Neural progenitor cell (in vitro differentiated cells): ENCODE data around the gene KRI1. TPM values are rescaled to one million over a fixed set of nuclear protein-coding genes. Genes with fewer than 3 reads are reported as not detected.
A peak's percentile ranks its signal among the peaks of the same experiment; 100 is the strongest.
"Not testable (repeated sequence)": the region's sequence is repeated elsewhere in the genome, so short reads cannot be mapped to it uniquely, and the experiment has no call there.

Experiments
- DNase-seq: peaks from one replicate; pipeline ENCODE4 v3.0.0-alpha.2; 2016; ENCODE audit warnings: low spot score
- H2AFZ ChIP-seq: fragments of 200-600 bp; sonication (generic); replicated peaks from 2 replicates; pipeline ENCODE4 v1.6.1; 2016; ENCODE audit warnings: antibody characterized with exemption
- H3F3A ChIP-seq: fragments of 200-600 bp; sonication (generic); 2 replicates; pipeline ENCODE4 v1.6.1; 2016; ENCODE audit warnings: antibody characterized with exemption, low read depth
- H3K27ac ChIP-seq: fragments of 200-600 bp; sonication (generic); 2 replicates; pipeline ENCODE4 v1.5.1; 2016; ENCODE audit warnings: mild to moderate bottlenecking
- H3K27me3 ChIP-seq: fragments of 200-600 bp; sonication (generic); 2 replicates; pipeline ENCODE4 v1.6.1; 2016; ENCODE audit warnings: mild to moderate bottlenecking, moderate library complexity
- H3K36me3 ChIP-seq: fragments of 200-600 bp; sonication (generic); 2 replicates; pipeline ENCODE4 v1.5.1; 2016
- H3K4me1 ChIP-seq: fragments of 200-600 bp; sonication (generic); 2 replicates; pipeline ENCODE4 v1.6.1; 2016; ENCODE audit warnings: mixed run types
- H3K4me2 ChIP-seq: fragments of 200-600 bp; sonication (generic); 2 replicates; pipeline ENCODE4 v1.6.1; 2016
- H3K4me3 ChIP-seq: fragments of 200-600 bp; sonication (generic); 2 replicates; pipeline ENCODE4 v1.5.1; 2016
- H3K79me2 ChIP-seq: fragments of 200-600 bp; sonication (generic); 2 replicates; pipeline ENCODE4 v1.6.1; 2016; ENCODE audit warnings: low read depth
- H3K9ac ChIP-seq: fragments of 200-600 bp; sonication (generic); 2 replicates; pipeline ENCODE4 v1.6.1; 2016
- H3K9me3 ChIP-seq: fragments of 200-600 bp; sonication (generic); 2 replicates; pipeline ENCODE4 v1.5.1; 2016; ENCODE audit warnings: low read depth
- H4K20me1 ChIP-seq: fragments of 200-600 bp; sonication (generic); 2 replicates; pipeline ENCODE4 v1.6.1; 2016; ENCODE audit warnings: low read depth
- H3K27ac Mint-ChIP-seq: 3 replicates; pipeline ENCODE4 v1.8.0; 2021; ENCODE audit warnings: mixed read lengths
- H3K27me3 Mint-ChIP-seq: 2 replicates; pipeline ENCODE4 v1.8.0; 2022; ENCODE audit warnings: low read depth, mild to moderate bottlenecking, inconsistent platforms, moderate library complexity, mixed read lengths; ENCODE audit not compliant: insufficient read depth
- H3K36me3 Mint-ChIP-seq: 3 replicates; pipeline ENCODE4 v1.8.0; 2021; ENCODE audit warnings: mixed read lengths
- H3K4me1 Mint-ChIP-seq: 3 replicates; pipeline ENCODE4 v1.8.0; 2021; ENCODE audit warnings: mixed read lengths
- H3K4me3 Mint-ChIP-seq: 3 replicates; pipeline ENCODE4 v1.8.0; 2021; ENCODE audit warnings: mild to moderate bottlenecking, moderate library complexity, mixed read lengths
- H3K9me3 Mint-ChIP-seq: 3 replicates; pipeline ENCODE4 v1.8.0; 2020; ENCODE audit warnings: mixed read lengths
- EZH2 ChIP-seq: fragments of 200-600 bp; sonication (generic); IDR thresholded peaks from 2 replicates; pipeline ENCODE4 v1.6.1; 2017; ENCODE audit warnings: antibody characterized with exemption, mild to moderate bottlenecking, moderate library complexity
- EZH2phosphoT487 ChIP-seq: fragments of 200-600 bp; sonication (generic); IDR thresholded peaks from 2 replicates; pipeline ENCODE4 v1.6.1; 2017; ENCODE audit warnings: antibody characterized with exemption
- total RNA-seq: library from RNA; depleted of rRNA; stranded (reverse); fragments of >200 nt; gene quantifications from 2 replicates; pipeline ENCODE4 v1.2.3, GENCODE V29; 2015; ENCODE audit warnings: low replicate concordance
- TF ChIP-seq, protein P1 (sequence below): fragments of 200-600 bp; sonication (generic); IDR thresholded peaks from 2 replicates; pipeline ENCODE4 v1.5.1; 2017; ENCODE audit warnings: antibody characterized with exemption, mild to moderate bottlenecking

KRI1 gene
- total RNA-seq, 1 donor from 2014 or later = 16.4 TPM

DNA sequence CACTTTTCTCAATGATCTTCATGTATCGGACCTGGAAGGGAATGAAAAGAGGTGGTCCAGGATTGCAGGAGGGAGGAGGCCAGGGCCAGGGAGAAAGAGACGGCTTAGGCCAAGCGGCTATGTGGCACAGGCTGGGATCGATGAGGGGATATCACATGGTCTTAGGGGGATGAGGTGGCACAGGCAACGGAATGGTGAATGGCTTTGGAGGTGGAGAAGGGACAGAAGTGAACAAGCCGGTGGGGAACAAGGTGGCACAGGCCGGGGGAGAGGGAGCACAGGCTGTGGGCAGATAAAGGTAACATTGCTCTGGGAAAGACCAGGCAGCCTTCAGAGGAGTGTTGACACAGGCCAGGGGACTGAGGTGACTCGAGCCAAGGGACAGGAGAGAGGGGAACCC lies 8.7 kb upstream of the KRI1 start:
- no peak for DNase-seq

DNA sequence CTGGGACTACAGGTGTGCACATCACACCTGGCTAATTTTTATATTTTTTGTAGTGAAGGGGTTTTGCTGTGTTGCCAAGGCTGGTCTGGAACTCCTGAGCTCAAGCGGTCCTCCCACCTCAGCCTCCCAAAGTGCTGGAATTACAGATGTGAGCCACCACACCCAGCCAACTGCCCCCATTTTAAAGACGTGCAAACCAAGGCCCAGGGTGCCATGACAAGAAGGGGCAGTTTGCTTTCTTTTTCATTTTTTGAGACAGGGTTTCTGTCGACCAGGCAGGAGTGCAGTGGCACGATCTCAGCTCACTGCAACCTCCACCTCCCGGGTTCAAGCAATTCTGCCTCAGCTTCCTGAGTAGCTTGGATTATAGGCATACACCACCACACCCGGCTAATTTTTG lies 8.0 kb upstream of the KRI1 start:
- H3K27ac Mint-ChIP-seq, H3K9ac ChIP-seq, DNase-seq, H3K9me3 ChIP-seq, H3K79me2 ChIP-seq, H3K4me2 ChIP-seq, H3K4me3 ChIP-seq, H3K36me3 ChIP-seq, H4K20me1 ChIP-seq, H3K9me3 Mint-ChIP-seq, H3K36me3 Mint-ChIP-seq, H3K27ac ChIP-seq, H3K27me3 Mint-ChIP-seq, H2AFZ ChIP-seq, H3K4me3 Mint-ChIP-seq, H3K4me1 ChIP-seq, H3K27me3 ChIP-seq: not testable (repeated sequence)
- peaks cover 25% of the 10 kb centered on the region for H3K4me1 Mint-ChIP-seq
- H3F3A ChIP-seq = peaks cover 24% of the 10 kb centered on the region

More for the DNA sequence above, 8.7 kb upstream of the KRI1 start:
- no peak overlapping the region for H3K27ac ChIP-seq
- H3K27me3 Mint-ChIP-seq = peaks cover 5% of the 10 kb centered on the region
- H3K27ac Mint-ChIP-seq = no peak overlapping the region
- TF ChIP-seq, protein P1, sequence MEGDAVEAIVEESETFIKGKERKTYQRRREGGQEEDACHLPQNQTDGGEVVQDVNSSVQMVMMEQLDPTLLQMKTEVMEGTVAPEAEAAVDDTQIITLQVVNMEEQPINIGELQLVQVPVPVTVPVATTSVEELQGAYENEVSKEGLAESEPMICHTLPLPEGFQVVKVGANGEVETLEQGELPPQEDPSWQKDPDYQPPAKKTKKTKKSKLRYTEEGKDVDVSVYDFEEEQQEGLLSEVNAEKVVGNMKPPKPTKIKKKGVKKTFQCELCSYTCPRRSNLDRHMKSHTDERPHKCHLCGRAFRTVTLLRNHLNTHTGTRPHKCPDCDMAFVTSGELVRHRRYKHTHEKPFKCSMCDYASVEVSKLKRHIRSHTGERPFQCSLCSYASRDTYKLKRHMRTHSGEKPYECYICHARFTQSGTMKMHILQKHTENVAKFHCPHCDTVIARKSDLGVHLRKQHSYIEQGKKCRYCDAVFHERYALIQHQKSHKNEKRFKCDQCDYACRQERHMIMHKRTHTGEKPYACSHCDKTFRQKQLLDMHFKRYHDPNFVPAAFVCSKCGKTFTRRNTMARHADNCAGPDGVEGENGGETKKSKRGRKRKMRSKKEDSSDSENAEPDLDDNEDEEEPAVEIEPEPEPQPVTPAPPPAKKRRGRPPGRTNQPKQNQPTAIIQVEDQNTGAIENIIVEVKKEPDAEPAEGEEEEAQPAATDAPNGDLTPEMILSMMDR = no peak
- TF ChIP-seq EZH2 = no peak
- TF ChIP-seq EZH2phosphoT487 = no peak
- H3K4me2 ChIP-seq = no peak overlapping the region
- H3K4me3 ChIP-seq = no peak overlapping the region
- no peak overlapping the region for H2AFZ ChIP-seq
- no peaks in the 10 kb centered on the region for H3K36me3 ChIP-seq
- no peaks in the 10 kb centered on the region for H3K9me3 ChIP-seq
- H3K79me2 ChIP-seq = no peaks in the 10 kb centered on the region
- peaks cover 19% of the 10 kb centered on the region for H3F3A ChIP-seq
- H3K36me3 Mint-ChIP-seq = no peaks in the 10 kb centered on the region
- no peaks in the 10 kb centered on the region for H3K27me3 ChIP-seq
- H3K4me1 Mint-ChIP-seq = peaks cover 20% of the 10 kb centered on the region
- H3K9ac ChIP-seq = no peak overlapping the region
- H3K4me1 ChIP-seq = no peaks in the 10 kb centered on the region
- H3K9me3 Mint-ChIP-seq = no peaks in the 10 kb centered on the region
- H4K20me1 ChIP-seq = no peaks in the 10 kb centered on the region
- no peak overlapping the region for H3K4me3 Mint-ChIP-seq

DNA sequence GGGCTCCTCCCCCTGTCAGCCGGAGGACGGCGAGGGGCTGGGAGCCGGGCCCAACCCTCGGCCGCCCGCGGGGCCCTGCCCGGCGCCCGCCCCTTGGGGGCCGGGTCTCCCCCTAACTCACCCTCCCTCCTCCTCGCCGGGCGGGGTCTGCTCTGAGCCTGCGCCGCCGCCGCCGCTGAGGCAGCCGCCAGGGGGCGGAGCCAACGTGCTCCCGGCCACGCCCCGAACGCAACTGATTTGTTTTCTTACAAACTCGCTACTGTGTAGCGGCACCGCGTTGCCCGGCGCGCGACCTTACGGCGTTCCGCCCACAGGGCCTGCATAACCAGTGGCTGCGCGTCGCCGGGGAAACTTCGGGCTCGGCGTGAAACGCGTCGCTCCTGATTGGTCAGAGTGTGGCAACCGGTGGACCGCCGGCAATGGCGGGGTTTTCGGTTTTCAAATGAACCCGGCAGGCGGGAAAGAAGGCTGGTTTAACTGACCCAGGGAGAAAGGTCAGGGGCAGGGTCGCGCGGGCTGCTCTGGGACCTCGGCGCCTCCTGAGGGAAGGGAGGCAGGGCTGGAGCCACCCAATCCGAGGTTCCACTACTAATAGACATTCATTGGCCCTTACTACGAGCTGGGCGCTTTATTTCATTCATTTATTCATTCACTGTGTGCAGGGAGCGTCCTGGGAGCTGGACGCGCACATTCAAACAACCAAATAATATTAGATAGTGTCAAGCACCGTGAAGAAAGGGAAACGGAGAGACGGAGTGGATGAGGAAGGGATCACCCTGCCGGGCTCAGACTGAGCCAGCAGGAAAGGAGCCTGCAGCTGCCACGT lies 3.2 kb upstream of the KRI1 start, which contains the start of gene CDKN2D:
CDKN2D (minus strand) TSS at position 154 of the 826 bp plus-strand sequence. CDS start 326 bp downstream, outside the sequence.
- H3K4me3 Mint-ChIP-seq = peak within 1 kb of the TSS; percentile 97
- H2AFZ ChIP-seq = peak within 1 kb of the TSS; percentile 79
- H3K4me2 ChIP-seq = peak within 1 kb of the TSS; percentile 92
- peaks cover 12% of the 10 kb centered on the region for H3K4me1 ChIP-seq
- no peak within 1 kb of the TSS for H3K9ac ChIP-seq
- H3K27me3 Mint-ChIP-seq = peaks cover 3% of the 10 kb centered on the region
- H3K79me2 ChIP-seq = peaks cover 15% of the 10 kb centered on the region
- peak; percentile 100 for DNase-seq
- peaks cover 60% of the 10 kb centered on the region for H3F3A ChIP-seq
- H3K4me1 Mint-ChIP-seq = peaks cover 49% of the 10 kb centered on the region
- H3K27ac ChIP-seq = peak within 1 kb of the TSS; percentile 87
- H3K9me3 Mint-ChIP-seq = no peaks in the 10 kb centered on the region
- H3K9me3 ChIP-seq = no peaks in the 10 kb centered on the region
- H3K27me3 ChIP-seq = peaks cover 23% of the 10 kb centered on the region
- H4K20me1 ChIP-seq = peaks cover 11% of the 10 kb centered on the region
- peak within 1 kb of the TSS; percentile 97 for H3K27ac Mint-ChIP-seq
- H3K4me3 ChIP-seq = peak within 1 kb of the TSS; percentile 58
- H3K36me3 Mint-ChIP-seq = no peaks in the 10 kb centered on the region
- no peaks in the 10 kb centered on the region for H3K36me3 ChIP-seq
- TF ChIP-seq EZH2 = no peak
- TF ChIP-seq, protein P1 = peak; percentile 22
